GM21515 (cell line): ENCODE measurements around the gene PALLD.

Source experiments
- ATAC-seq: cut with Tn5 transposase; IDR thresholded peaks from one replicate; pipeline ENCODE4 v1.9.1; 2021; ENCODE audit not compliant: unreplicated experiment

Gene PALLD

DNA sequence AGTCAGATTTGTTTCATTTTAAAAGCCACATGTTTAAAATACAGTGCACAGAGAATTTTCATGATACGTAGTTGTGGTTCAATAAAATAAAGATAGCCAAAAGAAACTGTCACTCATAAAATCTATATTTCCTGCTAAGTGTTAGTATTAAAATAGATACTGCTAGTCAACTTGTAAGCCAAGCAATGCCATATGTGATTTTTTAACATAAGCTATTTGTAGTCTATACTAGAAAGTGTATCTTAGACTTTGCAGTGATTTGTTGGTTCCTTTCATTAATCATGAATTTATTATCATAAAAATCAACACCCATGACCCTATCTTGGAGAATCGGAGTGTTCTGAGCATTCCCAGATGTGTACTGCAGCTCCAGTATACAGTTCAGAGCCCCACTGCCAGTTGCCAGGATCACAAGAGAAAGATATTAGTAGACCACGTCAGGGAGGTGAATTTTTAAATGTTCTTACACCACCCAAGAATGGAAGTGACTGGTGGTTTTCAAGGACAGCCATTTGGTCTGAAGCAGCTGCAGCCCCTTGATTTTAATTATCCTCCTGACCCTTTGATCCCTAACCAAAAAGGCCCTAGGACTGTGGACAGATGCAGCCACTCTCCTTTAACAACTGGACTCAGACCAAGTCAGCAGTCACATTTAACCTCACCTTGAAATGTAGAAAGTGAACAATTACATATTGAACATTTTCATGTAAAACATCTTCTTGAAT is 163.1 kb downstream of the PALLD start:
- ATAC-seq, result no peak

DNA sequence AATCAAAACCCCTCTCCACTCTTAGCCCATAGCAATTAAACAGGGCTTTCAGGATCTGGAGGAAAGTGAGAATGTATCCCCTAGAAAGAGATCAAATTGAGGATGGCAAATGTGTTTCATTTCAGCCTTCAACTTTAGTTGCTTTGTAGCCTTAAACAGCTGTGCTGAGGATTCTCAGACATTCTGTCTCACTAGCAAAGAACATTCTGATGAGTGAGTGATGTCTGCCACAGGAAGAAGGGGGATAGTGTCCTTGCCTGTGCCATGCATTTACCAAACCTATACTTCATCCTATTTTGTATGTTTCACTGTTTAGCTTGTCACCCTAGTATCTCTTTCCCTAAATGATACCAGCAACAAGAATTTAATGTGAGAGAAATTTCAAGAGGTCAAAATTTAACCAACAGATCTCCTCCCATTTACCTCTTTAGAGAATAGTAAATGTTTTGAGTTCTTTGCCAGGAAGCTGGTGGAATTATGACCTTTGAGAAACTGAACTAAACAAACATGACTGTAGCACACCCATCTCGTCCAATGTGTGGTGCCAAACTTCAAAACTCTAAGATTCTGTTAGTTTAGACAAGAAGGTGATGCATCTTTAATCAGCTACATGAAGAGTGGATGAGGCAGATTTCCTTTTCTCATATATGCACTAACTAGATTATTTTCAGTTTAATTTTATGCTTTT is 165.6 kb downstream of the PALLD start:
- ATAC-seq, result no peak

DNA sequence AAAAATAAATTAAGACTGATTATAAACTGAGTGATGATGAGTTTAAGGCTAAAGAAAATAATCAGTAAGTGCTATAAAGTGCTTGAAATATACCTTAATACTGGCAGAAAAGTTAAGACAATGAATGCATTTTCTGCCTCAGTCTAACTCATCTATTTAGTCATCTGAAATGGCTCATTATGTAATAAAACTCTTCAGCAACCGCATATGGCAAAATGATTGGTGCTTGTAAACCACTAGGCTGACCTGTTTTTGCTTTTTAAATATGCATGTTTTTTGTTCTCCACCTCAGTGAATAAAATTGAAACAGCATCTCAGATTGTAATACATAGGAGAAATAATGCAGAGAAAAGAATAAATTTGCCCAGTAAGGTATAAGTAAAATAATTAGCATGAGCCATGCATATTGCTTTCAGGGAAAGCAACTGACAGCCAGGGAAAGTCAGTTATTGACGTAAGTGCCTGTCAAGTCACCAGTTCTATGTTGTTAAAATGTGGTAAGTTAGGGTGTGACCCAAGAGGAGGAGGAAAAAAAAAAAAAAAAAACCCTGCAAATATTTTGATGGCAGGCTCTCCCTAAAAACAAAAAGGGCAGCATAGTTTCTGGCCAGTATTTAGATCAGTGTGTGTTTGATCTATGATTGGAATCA is 167.5 kb downstream of the PALLD start:
- ATAC-seq, result no peak

DNA sequence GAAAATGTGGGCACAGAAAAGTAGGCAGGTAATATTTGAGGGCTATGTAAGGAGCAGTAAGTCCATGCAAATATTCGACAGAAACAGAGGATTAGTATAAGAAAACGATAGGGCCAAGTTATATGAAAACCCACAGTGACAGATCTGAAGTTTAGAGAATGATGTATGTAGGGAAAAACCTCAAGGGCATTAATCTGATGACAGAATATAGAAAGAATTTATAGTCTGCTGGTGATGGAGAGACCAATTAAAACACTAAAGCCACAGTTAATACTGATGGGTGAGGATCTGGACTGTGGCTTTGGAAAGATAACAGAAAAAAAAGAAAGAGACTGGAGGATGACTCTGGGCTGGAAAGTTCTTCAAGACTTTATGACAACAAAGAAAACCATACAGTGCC is 169.7 kb downstream of the PALLD start:
- ATAC-seq, result no peak

DNA sequence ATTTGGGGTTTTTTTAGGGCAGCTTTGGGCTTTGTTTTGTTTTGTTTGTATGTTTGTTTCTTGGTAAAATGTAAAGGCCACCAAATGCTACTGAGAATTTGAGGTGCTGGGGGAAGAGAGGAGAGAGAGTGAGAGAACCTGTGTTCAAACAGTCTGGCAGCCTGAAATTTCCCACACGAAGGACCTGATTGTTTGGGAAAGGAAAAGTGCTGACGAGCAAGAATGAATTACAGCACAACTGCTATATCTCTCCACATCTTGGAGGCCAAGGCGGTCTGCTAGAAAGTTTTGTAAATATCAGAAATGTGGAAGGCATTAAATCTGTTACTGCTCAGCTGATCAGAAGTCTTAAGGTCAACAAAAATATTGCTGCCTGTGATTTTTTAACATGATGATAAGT is 170.5 kb downstream of the PALLD start:
- ATAC-seq, result no peak

DNA sequence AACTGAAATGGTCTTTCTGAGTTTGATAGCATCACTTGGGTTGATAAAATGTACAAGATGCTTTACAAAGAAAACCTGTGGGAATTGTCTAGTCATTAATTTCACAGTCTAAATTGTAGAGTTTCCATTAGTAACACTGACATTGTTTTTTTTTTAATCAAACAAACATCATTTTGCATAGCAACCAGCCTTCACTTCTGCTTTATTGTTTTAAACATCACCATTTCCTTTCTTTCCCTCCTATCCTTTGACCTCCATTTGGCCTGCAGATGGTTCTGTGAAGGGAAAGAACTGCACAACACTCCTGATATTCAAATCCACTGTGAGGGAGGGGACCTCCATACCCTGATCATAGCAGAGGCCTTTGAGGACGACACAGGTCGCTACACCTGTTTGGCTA is 171.1 kb downstream of the PALLD start:
- no peak for ATAC-seq

DNA sequence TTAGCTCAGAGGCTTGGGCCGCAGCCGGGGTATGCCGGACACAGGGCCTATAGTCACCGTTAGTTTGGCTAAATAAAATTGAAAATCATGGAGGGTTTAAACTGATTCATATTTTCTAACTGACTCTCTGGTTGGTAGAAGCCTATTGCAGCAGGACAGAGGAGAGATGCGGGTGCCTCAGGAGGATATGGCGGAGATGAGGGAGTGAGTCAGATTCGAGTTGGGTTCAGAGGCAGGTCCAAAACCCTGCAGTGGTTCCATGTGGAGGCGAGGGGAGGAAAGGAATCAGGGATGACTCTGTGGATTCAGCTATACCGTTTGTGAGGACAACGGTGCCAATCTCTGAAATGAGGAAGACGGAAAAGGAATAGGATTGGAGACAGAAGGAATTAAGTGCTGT is 176.6 kb downstream of the PALLD start:
- ATAC-seq, result no peak

DNA sequence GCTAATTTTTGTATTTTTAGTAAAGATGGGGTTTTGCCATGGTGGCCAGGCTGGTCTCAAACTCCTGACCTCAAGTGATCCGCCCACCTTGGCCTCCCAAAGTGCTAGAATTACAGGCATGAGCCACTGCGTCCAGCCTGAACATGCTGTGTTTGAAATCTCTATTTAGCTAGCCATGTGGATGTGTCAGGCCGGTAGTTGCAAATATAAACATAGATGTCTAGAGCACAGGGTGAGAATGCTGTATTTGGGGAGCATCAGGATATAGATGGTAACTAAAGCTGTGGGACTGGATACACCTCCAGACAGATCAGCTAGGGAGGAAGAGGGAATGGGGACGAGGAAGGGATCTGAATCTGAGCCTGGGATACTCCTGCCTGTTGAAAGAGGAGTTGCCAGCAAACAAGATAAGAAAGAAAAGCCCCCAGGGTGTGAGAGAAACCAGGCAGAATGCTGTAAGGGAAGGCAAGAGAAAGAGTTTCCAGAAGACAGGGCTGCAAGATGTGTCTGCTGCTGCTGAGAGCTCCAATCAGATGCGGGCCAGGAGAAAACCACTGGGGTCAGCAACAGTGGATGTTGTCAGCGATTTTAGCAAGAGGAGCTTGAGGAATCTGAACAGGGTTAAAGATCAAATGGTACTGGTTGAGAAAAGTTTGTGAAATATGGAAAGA is 177.4 kb downstream of the PALLD start:
- no peak for ATAC-seq

DNA sequence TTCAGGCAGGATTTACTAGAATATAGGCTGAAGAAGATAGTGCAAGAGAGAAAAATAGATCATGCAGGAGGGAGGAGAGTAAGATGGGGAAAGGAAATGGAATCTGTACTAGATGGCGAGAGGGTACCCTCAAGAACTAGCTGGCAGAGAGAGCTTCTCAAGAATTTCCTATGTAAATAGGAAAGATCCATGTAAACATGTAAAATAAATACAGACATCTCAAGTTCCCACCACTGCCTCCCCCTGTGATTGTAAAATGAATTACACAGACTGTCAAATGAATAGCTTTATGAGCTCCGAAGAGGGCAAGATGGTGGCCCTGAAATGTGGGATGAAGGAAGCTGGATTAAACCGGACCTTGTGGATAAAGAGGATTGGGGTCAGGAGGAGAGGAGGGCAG is 178.0 kb downstream of the PALLD start:
- ATAC-seq, result no peak

DNA sequence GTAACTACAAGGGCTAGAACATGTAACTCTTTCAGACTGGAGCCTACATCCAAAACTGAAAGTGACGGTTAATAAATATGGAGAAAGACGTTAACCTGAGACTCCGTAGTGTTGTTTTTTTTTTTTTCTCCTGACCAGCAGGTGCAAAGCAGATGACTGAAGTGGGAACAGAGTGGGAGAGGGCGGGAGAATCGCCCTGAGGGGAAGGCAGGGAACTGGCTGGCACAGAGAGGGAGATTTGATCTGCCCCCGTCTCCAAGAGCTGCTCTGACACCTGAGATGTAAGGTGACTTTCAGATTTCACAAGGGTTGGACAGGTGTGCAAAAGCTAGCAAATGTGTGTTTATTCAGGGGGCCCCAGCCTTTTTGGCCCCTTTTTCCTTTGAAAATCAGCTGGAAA is 180.2 kb downstream of the PALLD start:
- no peak for ATAC-seq

DNA sequence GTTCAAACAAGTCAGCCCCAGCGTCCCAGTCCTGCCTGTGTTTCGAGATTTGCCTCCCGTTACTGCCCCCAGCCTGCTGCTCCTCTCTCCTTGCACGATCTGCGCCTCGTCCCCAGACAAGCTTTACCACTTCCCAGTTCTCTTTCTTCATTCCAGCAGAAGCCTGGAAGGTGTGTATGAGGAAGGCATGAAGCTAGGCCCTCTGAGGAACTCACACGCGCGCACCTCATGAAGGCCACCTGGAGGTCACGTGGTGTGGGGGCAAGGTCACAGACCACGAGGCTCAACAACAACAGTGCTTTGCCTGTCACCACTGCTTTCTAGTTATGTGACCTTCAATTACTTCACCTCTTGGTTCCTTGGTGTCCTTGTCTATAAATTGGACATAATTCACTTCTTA is 181.0 kb downstream of the PALLD start:
- ATAC-seq, result no peak

DNA sequence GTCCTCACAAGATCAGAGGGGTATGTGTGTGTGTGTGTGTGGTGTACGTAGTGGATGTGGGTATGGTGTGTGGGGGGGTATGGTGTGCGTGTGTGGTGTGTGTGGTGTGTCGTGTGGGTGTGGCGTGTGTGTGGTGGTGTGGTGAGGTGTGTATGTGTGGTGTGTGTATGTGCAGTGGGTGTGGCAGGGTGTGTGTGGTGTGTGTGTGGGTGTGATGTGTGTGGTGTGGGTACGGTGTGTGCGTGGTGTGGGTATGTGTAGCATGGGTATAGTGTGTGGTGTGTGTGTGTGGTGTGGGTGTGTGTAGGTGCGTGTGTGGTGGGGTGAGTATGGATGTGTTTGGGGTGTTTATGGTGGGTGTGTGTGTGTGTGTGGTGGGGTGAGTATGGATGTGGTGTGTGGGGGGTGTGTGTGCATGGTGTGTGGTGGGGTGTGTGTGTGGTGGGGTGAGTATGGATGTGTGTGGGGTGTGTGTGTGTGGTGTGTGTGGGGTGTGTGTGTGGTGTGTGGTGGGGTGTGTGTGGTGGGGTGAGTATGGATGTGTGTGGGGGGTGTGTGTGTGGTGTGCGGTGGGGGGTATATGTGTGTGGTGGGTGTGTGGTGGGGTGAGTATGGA is 182.0 kb downstream of the PALLD start:
- ATAC-seq, result no peak

DNA sequence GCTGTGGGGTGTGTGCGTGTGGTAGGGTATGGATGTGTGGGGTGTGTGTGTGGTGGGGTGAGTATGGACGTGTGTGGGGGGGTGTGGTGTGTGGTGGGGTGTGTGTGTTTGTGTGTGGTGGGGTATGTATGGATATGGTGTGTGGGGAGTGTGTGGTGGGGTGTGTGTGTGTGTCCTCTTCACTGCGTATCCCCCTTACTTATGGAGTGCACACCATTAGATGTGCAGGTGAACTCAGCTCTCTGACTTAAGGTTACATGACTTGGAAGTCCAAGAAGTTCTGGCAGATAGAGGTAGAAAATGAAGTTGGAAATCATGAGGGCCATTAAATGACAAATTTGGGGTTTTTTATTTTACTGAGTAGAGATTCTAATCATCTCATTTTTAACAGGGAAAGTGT is 182.5 kb downstream of the PALLD start:
- ATAC-seq, result no peak

DNA sequence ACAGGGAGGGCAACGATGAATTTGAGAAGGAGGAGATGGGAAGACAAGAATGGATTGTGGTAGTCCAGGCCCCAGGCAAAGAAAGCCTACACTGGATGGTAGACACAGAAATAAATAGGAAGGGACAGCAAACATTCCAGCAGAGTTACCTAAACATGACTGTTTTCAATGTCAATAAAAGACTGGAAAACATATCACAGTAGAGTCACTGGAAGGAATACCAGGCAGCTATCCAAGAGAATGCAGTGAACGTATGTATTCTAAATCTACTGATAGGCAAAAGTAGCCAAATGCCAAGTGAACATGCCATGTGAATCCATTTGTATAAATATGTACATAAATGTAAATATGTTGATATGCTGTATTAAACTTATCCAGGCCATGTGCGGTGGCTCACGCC is 183.0 kb downstream of the PALLD start:
- ATAC-seq, result no peak

DNA sequence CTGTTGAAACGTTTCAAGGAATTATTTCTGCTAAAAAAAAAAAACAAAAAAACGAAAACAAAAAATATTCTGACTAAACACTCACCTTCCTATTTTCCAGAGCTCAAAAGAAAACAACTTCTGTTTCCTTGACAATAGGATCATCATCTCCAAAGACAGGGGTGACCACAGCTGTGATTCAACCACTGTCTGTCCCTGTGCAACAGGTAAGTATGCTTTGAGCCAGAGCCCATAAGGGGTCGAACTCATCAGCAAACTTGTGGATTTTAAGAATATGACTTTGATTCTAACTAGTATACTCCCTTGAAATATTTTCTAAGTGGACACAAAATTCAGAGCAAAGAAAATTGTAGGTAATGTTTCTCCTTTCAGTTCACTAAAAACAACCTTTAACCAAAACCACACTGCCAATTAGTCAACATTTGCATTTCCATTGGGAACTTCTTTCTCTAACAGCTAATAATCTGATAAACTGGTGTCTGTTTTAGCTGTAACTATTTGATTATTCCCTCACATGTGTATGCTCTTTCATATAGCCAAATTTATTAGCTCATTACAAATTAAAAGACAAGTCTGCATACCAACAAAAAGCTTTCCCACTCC is 186.1 kb downstream of the PALLD start:
- no peak for ATAC-seq

DNA sequence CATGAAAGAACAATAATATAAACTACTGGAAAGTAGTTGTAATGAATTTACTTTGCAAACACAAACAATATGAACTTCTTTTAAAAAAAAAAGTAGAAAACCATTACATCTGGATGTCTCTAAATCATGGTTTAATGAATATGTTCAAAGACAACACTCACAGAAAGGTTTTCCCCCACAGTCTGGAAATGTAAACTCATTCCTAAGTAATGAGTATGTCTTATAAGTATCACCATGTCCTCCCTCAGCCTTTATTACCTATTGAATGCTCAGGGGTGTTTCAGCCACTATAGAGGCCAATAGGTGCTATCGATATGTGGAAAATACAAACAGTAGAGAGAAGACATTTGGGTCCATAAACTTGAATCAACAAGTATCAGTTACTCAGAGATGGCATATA is 186.7 kb downstream of the PALLD start:
- no peak for ATAC-seq

DNA sequence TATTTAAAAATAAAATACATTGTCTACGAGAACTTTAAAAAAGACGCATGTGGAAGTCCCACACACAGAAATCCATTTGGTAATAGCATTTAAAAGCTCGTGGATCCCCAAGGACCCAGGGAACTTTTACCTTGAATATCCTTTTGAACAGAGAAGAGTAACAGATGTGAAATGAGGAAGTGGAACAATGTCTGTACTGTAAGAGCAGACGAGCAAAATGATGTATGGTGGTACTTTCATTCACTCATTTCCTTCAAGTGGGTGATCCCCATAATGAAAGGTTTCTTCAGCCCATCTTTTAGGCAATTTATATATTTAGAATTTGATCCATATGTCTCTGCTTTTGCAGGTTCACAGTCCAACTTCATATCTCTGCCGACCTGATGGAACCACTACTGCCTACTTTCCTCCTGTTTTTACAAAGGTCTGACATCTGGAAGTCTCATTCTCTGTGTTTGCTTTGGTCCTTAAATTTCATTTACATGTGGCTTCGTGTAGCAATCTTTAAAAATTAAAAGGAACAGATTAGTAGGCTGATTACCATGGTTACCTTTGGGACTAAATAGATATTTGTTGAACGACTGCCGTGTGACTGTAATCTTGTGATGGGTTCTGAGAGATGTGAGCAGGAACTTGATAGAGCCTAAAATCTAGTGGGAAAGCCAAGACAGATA is 188.4 kb downstream of the PALLD start:
- ATAC-seq, result peak; percentile 93

DNA sequence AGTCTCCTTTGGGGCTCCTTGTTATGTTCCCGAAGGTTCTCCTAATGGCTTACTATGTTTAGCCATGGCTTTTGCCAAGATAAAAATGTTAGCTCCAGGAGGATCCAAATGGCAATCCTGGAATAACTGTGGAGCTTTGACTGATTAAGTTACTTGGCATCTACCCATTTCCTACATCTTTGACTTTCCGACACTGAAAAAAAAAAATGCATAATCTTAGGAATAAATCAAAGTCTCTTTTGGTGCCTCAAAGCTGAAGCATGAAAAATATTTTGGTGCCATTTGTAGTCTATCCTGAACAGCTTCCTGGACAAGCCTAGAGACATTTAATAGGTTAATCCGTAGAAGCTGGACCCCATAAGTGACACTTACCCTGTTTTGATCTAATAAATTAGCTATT is 191.7 kb downstream of the PALLD start:
- no peak for ATAC-seq

DNA sequence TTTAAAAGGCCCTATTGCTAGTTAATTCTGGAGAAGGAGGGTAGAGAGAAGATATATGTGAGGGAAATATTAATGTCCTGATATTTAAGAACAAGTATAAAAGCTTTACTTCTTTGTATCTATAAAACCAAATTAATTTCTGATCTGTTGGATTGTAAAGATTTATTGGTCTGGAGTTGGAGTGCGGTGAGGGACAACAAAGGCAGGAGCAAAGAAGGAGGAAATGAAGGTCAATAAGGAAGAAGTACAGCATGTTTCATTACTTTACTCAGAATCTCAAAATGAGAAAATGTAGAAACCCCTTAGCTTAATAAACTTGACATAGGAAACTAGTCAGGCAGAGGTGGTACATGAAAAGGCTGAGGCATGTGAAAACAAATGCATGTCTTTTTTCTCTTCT is 192.9 kb downstream of the PALLD start:
- no peak for ATAC-seq

DNA sequence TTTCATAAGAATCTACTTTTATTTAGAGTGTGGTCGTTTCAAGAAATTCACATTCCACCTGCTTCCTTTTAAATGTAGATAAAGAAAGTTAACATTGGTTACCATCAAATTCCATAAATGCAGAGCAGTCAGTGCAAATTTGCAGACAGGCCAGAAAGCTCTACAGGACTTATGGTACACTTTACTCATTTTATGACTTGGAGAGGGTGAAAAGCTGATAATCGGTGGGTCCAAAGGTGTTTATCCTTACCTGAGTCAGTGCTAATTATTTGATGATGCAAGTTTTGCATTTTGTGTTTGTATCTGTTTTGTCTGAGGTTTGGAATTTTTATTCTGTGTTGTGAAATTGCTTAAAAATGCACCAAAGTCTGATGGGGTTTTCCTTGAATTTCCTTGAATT is 193.3 kb downstream of the PALLD start:
- ATAC-seq, result no peak
